GM13977 (cell line): ENCODE results near the gene NCDN.

ENCODE experiments used
- DNase-seq: peaks from one replicate; pipeline ENCODE4 v3.0.0; 2012; ENCODE audit warnings: low spot score
- in situ Hi-C: fragments of 300-500 bp; cut with MboI; formaldehyde crosslinking; loops from one replicate; pipeline ENCODE4 v1.12.0; 2022; ENCODE audit warnings: low sequenced_read_pairs, low pct_unique_long_range_greater_than_20kb, mixed read lengths, inconsistent platforms; ENCODE audit not compliant: unreplicated experiment
- TF ChIP-seq, protein P1 (sequence below): IDR thresholded peaks from 2 replicates; pipeline ENCODE4 v1.5.1; 2012; ENCODE audit warnings: mild to moderate bottlenecking, control low read depth; ENCODE audit not compliant: insufficient read depth; ENCODE audit errors: extremely low read depth, missing control alignments

Gene NCDN

GRCh38 chr1:35558374-35559316, 1.0 kb downstream of the NCDN start:
- DNase-seq: peak; percentile 27
- TF ChIP-seq, protein P1, sequence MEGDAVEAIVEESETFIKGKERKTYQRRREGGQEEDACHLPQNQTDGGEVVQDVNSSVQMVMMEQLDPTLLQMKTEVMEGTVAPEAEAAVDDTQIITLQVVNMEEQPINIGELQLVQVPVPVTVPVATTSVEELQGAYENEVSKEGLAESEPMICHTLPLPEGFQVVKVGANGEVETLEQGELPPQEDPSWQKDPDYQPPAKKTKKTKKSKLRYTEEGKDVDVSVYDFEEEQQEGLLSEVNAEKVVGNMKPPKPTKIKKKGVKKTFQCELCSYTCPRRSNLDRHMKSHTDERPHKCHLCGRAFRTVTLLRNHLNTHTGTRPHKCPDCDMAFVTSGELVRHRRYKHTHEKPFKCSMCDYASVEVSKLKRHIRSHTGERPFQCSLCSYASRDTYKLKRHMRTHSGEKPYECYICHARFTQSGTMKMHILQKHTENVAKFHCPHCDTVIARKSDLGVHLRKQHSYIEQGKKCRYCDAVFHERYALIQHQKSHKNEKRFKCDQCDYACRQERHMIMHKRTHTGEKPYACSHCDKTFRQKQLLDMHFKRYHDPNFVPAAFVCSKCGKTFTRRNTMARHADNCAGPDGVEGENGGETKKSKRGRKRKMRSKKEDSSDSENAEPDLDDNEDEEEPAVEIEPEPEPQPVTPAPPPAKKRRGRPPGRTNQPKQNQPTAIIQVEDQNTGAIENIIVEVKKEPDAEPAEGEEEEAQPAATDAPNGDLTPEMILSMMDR: no peak
- in situ Hi-C loops: no loop called here

- peak; percentile 11 for DNase-seq
- in situ Hi-C loops: no loop called here
- TF ChIP-seq, protein P1: no peak
Measured at GRCh38 chr1:35559317-35559944, 1.8 kb downstream of the NCDN start.

- no peak for DNase-seq
- in situ Hi-C loops: loop anchor here (5.0 kb wide), 1 partner anchor 113 kb away; no protein-coding TSS in a partner anchor
- TF ChIP-seq, protein P1: no peak
Measured at GRCh38 chr1:35560256-35561225, 2.9 kb downstream of the NCDN start.

DNA sequence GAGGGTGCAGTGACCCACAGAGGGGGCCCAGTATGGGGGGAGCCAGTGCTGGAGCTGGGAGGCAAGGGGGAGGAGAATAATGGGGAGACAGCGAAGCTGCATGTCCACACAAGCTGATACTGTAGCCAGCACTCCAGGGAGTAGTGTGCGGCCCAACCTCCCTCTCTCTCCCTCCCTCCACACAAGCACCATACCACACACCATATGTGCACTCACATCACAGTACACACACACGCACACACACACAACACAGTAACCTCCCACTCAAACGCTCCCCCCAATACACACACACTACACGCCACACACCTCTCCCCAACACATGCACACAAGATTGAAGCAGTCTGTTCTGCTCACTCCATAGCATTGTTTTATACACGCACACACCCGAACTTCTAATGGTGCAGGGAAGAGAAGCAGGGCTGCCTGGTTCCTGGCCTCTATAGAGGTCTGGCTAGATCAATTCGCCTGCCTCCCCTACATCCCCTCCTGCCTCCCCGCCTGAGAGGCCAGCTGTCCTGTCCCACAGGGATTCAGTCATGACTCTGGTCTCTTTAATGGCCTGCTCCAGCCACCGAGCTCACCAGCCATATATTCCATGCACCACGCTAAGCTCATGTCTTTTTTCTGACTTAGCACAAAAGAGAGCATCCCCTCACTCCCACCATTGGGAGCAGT, 3.8 kb downstream of the NCDN start:
- TF ChIP-seq, protein P1: no peak
- in situ Hi-C loops: loop anchor here (5.0 kb wide), 1 partner anchor 114 kb away; no protein-coding TSS in a partner anchor
- no peak for DNase-seq

- in situ Hi-C loops: loop anchor here (5.0 kb wide), 1 partner anchor 115 kb away; no protein-coding TSS in a partner anchor
- TF ChIP-seq, protein P1: no peak
- DNase-seq: no peak
Measured at GRCh38 chr1:35561972-35562680, 4.5 kb downstream of the NCDN start.
